Lung (tissue), 12 donors: ENCODE measurements around the gene C11orf97. TPM values are rescaled to one million over a fixed set of nuclear protein-coding genes. Genes with fewer than 3 reads are reported as not detected.

Source experiments
- ATAC-seq: fragments of 200-7000 bp; cut with Tn5 transposase; one replicate; pipeline ENCODE4 v1.9.1; 2020; ENCODE audit warnings: moderate number of reproducible peaks; ENCODE audit not compliant: insufficient read depth, low FRiP score
- DNase-seq, 3 donors: peaks; one replicate each; pipeline ENCODE4 v3.0.0-alpha.2; 2013 to 2017
- H3K27ac ChIP-seq, 2 donors: one replicate each; pipeline ENCODE4 v1.5.1; 2013; ENCODE audit warnings: mild to moderate bottlenecking in 2 of 2, moderate library complexity in 2 of 2, control low read depth in 1 of 2, inconsistent platforms in 1 of 2, low read depth in 1 of 2, low read length in 1 of 2
- H3K27me3 ChIP-seq, 3 donors: one replicate each; pipeline ENCODE4 v1.5.1; 2013; ENCODE audit warnings: low read length in 2 of 3; ENCODE audit not compliant: control insufficient read depth in 3 of 3, insufficient read depth in 3 of 3
- H3K36me3 ChIP-seq, 4 donors: one replicate each; pipeline ENCODE4 v1.5.1; 2013; ENCODE audit warnings: low read length in 4 of 4, mild to moderate bottlenecking in 1 of 4, moderate library complexity in 1 of 4; ENCODE audit not compliant: control insufficient read depth in 4 of 4, insufficient read depth in 4 of 4
- H3K4me1 ChIP-seq, 5 donors: one replicate each; pipeline ENCODE4 v1.5.1; 2013; ENCODE audit warnings: low read length in 5 of 5, mild to moderate bottlenecking in 2 of 5, moderate library complexity in 1 of 5; ENCODE audit not compliant: control insufficient read depth in 5 of 5, insufficient read depth in 5 of 5
- H3K4me3 ChIP-seq: one replicate; pipeline ENCODE4 v1.5.1; 2013; ENCODE audit warnings: mild to moderate bottlenecking, control low read depth, moderate library complexity
- H3K9ac ChIP-seq, 2 donors: one replicate each; pipeline ENCODE4 v1.5.1; 2013; ENCODE audit warnings: low read length in 2 of 2, control low read depth in 1 of 2; ENCODE audit not compliant: insufficient read depth in 1 of 2
- H3K9me3 ChIP-seq, 4 donors: one replicate each; pipeline ENCODE4 v1.5.1; 2013; ENCODE audit warnings: low read length in 3 of 4, mild to moderate bottlenecking in 1 of 4, moderate library complexity in 1 of 4; ENCODE audit not compliant: control insufficient read depth in 4 of 4, insufficient read depth in 3 of 4
- WGBS, 2 donors: extraction: QIAGEN DNeasy Blood & Tissue Kit; methylation state at CpG; one replicate each; pipeline ENCODE4 v1.1.7; 2013; 5-methylcytosine and 5-hydroxymethylcytosine counted together
- polyA plus RNA-seq, 2 donors: library from polyadenylated mRNA; stranded (reverse); fragments of 200-250 nt; gene quantifications; one replicate each; pipeline ENCODE4 v1.2.1, GENCODE V29; 2013
- total RNA-seq, 2 donors: library from RNA; depleted of rRNA in 1 of 2; stranded (reverse); fragments of >200 nt in 1 of 2; gene quantifications; one replicate each; pipeline ENCODE4 v1.2.1, GENCODE V29; 2014 to 2021
- TF ChIP-seq, protein P1 (sequence below): IDR thresholded peaks from 2 replicates; pipeline ENCODE4 v1.5.1; 2012; ENCODE audit warnings: mild to moderate bottlenecking; ENCODE audit errors: control extremely low read depth, extremely low read depth
- donor health status: control.
- donor health status: control.
- donor health status: Bipolar disorder and iron deficiency.
- donor health status: healthy.
- donor health status: DM: yes; HTN: yes; CAD: no.

The C11orf97 gene
- total and polyA plus RNA-seq, 4 donors = 4.1 to 14.7 (median 6.9) TPM

DNA sequence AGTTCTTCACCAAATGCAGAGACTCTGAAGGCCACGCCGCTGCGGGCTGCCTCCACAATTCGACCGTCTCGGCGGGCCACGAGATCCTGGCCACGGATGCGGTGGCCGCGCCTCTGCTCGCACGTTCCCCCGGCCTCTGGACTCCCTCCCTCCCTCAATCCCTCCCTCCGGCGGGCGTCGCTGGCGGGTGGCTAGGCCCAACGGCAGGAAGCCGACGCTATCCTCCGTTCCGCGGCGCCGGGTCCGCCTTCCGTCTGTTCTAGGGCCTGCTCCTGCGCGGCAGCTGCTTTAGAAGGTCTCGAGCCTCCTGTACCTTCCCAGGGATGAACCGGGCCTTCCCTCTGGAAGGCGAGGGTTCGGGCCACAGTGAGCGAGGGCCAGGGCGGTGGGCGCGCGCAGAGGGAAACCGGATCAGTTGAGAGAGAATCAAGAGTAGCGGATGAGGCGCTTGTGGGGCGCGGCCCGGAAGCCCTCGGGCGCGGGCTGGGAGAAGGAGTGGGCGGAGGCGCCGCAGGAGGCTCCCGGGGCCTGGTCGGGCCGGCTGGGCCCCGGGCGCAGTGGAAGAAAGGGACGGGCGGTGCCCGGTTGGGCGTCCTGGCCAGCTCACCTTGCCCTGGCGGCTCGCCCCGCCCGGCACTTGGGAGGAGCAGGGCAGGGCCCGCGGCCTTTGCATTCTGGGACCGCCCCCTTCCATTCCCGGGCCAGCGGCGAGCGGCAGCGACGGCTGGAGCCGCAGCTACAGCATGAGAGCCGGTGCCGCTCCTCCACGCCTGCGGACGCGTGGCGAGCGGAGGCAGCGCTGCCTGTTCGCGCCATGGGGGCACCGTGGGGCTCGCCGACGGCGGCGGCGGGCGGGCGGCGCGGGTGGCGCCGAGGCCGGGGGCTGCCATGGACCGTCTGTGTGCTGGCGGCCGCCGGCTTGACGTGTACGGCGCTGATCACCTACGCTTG is 31.7 kb downstream of the C11orf97 start, which contains the start of gene FUT4:
TSS of gene FUT4 (plus strand) at position 227 of the 951 bp plus-strand sequence. CDS start at position 440, 213 bp downstream.
- no peaks in the 10 kb centered on the region for H3K27me3 ChIP-seq
- peak; percentile 89 to 93 (median 91) for DNase-seq
- peak within 1 kb of the TSS; percentile 83 to 97 for H3K27ac ChIP-seq
- H3K36me3 ChIP-seq = peaks cover 0 to 5% (median under 1%) of the 10 kb centered on the region in 4 donors
- H3K4me3 ChIP-seq = peak within 1 kb of the TSS; percentile 69
- TF ChIP-seq, protein P1, sequence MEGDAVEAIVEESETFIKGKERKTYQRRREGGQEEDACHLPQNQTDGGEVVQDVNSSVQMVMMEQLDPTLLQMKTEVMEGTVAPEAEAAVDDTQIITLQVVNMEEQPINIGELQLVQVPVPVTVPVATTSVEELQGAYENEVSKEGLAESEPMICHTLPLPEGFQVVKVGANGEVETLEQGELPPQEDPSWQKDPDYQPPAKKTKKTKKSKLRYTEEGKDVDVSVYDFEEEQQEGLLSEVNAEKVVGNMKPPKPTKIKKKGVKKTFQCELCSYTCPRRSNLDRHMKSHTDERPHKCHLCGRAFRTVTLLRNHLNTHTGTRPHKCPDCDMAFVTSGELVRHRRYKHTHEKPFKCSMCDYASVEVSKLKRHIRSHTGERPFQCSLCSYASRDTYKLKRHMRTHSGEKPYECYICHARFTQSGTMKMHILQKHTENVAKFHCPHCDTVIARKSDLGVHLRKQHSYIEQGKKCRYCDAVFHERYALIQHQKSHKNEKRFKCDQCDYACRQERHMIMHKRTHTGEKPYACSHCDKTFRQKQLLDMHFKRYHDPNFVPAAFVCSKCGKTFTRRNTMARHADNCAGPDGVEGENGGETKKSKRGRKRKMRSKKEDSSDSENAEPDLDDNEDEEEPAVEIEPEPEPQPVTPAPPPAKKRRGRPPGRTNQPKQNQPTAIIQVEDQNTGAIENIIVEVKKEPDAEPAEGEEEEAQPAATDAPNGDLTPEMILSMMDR = no peak
- H3K9ac ChIP-seq = peak within 1 kb of the TSS; percentile 61 to 90
- peaks cover 2 to 30% (median 3%) of the 10 kb centered on the region in 5 donors for H3K4me1 ChIP-seq
- no peaks in the 10 kb centered on the region for H3K9me3 ChIP-seq
- 1% methylated on average over 85 to 109 of the region's 109 CpGs for WGBS, 2 donors
- peak; percentile 92 for ATAC-seq

DNA sequence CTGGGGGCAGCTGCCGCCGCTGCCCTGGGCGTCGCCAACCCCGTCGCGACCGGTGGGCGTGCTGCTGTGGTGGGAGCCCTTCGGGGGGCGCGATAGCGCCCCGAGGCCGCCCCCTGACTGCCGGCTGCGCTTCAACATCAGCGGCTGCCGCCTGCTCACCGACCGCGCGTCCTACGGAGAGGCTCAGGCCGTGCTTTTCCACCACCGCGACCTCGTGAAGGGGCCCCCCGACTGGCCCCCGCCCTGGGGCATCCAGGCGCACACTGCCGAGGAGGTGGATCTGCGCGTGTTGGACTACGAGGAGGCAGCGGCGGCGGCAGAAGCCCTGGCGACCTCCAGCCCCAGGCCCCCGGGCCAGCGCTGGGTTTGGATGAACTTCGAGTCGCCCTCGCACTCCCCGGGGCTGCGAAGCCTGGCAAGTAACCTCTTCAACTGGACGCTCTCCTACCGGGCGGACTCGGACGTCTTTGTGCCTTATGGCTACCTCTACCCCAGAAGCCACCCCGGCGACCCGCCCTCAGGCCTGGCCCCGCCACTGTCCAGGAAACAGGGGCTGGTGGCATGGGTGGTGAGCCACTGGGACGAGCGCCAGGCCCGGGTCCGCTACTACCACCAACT is 32.5 kb downstream of the C11orf97 start:
- Histone ChIP-seq H3K27ac (peak overlapping the region; percentile 83 to 97), H3K36me3 (peaks cover 0 to 9% (median 3%) of the 10 kb centered on the region in 4 donors), H3K4me1 (peaks cover 2 to 30% (median 7%) of the 10 kb centered on the region in 5 donors), H3K9me3 (no peaks in the 10 kb centered on the region), H3K4me3 (peak overlapping the region; percentile 69), H3K27me3 (no peaks in the 10 kb centered on the region), H3K9ac (peak overlapping the region in 1 of 2 donors; percentile 49)
- DNase-seq (peak; percentile 26 to 46 (median 34)), ATAC-seq (peak; percentile 3)
- TF ChIP-seq, protein P1 = no peak
- WGBS, 2 donors = 5 to 13% methylated on average over 55 to 59 of the region's 59 CpGs

DNA sequence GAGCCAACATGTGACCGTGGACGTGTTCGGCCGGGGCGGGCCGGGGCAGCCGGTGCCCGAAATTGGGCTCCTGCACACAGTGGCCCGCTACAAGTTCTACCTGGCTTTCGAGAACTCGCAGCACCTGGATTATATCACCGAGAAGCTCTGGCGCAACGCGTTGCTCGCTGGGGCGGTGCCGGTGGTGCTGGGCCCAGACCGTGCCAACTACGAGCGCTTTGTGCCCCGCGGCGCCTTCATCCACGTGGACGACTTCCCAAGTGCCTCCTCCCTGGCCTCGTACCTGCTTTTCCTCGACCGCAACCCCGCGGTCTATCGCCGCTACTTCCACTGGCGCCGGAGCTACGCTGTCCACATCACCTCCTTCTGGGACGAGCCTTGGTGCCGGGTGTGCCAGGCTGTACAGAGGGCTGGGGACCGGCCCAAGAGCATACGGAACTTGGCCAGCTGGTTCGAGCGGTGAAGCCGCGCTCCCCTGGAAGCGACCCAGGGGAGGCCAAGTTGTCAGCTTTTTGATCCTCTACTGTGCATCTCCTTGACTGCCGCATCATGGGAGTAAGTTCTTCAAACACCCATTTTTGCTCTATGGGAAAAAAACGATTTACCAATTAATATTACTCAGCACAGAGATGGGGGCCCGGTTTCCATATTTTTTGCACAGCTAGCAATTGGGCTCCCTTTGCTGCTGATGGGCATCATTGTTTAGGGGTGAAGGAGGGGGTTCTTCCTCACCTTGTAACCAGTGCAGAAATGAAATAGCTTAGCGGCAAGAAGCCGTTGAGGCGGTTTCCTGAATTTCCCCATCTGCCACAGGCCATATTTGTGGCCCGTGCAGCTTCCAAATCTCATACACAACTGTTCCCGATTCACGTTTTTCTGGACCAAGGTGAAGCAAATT is 33.3 kb downstream of the C11orf97 start:
- no peaks in the 10 kb centered on the region for H3K27me3 ChIP-seq
- H3K4me1 ChIP-seq = peaks cover 2 to 30% (median 8%) of the 10 kb centered on the region in 5 donors
- peaks cover 0 to 9% (median 3%) of the 10 kb centered on the region in 4 donors for H3K36me3 ChIP-seq
- DNase-seq (no peak), ATAC-seq (no peak)
- WGBS, 2 donors = 35 to 60% methylated on average over 54 of the region's 54 CpGs
- peak overlapping the region; percentile 69 for H3K4me3 ChIP-seq
- peak overlapping the region in 1 of 2 donors; percentile 39 for H3K9ac ChIP-seq
- peak overlapping the region in 1 of 2 donors; percentile 97 for H3K27ac ChIP-seq
- TF ChIP-seq, protein P1 = no peak
- H3K9me3 ChIP-seq = no peaks in the 10 kb centered on the region
